NCI-H1436 (cell line): Measurements from ENCODE around the gene MAPT.
"Not testable (repeated sequence)": the region's sequence is repeated elsewhere in the genome, so short reads cannot be mapped to it uniquely, and the experiment has no call there.

Source experiments
- DNase-seq: peaks from one replicate; lab custom pipeline; 2025; lab: John Stamatoyannopoulos, UW

Gene MAPT

DNA sequence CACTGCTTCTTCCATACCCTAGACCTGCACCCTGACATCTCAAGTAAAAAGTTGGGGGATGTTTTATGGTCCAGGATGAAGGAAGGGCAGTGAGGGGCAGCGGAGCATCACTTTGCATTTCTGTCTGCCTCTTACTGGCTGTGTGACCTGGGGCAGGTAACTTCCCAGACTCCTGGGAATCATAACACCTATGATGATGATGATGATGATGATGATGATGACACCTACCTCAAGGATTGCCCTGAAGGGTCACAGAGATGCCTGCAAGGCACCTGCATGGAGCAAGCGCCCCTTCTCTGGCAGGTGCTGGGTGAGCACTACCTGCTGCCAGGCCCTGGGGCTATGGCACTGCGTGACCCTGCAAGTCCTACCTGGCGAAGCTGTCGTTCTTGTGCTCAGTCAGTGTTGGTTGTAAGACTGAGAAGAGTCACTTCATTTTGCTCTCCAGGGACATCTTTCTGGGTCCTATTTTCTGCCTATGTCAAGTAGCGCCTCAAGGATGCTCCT lies 58.5 kb downstream of the MAPT start:
- no peak for DNase-seq

DNA sequence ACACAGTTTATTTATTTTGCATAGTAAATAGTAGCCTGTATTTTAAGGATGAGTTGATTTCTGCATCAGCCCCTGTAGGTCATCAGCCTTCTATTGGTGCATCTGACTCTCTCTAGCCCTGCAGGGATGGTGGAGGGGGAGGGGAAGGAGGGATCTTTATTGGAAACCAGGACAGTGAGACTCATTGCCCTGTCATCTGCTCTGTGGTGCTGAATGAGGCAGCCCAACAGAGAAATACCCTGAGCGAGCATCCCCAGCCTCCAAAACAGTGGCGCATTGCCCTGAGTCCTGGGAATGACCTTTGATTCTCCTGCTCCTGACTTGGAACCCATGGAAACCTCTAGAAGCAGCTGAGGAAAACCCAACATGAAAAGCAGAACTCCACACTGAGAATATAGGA lies 59.2 kb downstream of the MAPT start:
- no peak for DNase-seq

DNA sequence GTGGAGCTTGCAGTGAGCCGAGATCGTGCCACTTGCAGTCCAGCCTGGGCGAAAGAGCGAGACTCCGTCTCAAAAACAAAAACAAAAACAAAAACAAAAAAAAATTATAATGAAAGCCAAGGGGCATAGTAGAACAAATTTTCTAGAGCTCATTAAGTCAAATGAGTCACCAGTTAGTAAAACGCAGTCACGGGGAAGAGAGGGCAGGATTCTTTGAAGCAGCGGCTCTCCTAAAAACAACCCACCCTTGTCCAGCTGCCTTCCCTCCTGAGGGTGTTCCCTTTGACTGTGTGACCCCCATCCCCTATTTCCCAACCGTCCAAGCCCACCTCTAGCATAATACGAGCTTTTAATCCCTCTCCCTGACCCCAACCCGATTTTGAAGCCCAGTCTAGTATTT lies 60.6 kb downstream of the MAPT start:
- no peak for DNase-seq

DNA sequence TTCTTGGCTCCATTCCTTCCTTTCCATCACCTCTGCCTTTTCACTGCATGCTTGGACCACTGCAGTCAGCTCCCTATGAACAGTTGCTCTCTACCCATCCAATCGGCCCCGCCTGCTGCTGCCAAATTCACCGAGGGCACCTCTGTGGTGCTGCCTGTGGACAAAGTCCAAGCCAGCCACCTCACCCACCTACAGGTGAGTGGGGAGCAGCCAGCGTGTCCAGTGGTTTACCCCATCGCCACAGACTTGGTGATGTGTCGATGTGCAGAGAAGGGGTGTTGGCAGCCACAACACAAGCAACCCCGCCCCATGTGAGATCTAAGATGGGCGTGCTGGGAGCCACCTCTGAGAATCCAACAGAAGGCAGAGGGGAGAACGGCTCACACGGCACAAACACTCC lies 61.0 kb downstream of the MAPT start:
- no peak for DNase-seq

DNA sequence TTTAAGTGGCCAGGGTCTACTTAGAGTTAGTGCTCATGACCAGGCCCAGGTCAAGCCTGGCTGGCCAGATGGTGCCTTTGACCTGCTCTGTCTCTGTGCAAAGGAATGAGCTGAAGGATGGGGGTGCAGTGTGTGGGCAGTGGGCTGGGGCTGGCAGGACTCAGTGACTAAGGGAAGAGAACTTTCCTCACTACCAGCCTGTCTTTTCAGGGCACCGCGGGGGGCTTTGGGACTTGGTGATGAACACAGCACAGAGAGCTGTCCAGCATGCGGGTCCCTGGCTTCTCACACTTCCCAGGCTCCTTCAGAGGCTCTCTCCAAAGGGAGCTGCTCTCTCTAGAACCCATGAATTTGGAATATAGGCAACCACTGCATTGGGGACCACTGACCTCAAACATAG lies 61.7 kb downstream of the MAPT start:
- no peak for DNase-seq

DNA sequence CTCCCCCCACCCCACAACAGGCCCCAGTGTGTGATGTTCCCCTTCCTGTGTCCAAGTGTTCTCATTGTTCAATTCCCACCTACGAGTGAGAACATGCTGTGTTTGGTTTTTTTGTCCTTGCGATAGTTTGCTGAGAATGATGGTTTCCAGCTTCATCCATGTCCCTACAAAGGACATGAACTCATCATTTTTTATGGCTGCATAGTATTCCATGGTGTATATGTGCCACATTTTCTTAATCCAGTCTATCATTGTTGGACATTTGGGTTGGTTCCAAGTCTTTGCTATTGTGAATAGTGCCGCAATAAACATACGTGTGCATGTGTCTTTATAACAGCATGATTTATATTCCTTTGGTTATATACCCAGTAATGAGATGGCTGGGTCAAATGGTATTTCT lies 62.4 kb downstream of the MAPT start:
- DNase-seq = not testable (repeated sequence)

DNA sequence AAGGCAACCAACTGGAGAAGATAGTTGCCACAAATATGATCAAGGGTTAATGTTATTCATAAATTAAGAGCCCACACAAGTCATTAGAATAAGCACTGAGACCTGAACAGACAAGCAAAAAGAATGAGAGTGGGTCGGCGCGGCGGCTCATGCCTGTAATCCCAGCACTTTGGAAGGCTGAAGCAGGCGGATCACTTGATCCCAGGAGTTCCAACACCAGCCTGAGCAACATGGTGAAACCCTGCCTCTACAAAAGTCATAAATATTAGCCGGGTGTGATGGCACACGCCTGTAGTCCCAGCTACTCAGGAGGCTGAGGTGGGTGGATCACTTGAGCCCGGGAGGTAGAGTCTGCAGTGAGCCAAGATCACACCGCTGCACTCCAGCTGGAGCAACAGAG lies 64.0 kb downstream of the MAPT start:
- no peak for DNase-seq

DNA sequence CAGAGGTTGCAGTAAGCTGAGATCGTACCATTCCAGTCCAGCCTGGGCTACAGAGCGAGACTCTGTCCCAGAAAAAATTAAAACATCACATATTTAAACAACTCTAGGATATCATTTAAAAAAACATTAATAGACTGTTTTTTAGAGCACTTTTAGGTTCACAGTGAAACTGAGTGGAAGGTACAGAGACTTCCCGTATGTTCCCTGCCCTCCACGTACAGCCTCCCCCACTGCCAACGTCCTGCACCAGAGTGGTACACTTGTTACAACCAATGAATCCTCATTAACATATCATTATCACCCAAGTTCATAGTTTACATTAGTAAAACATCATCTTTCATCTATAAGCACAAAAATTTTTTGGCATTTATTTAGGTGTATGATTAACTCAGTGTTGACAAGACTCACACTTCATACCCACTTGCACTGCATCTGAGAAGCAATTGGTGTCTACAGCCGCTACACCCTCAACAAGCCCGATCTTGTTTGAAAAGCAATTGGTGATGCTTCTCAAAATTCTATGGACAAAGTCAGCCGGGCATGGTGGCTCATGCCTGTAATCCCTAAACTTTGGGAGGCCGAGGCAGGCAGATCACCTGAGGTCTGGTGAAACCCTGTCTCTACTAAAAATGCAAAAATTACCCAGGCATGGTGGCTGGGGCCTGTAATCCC lies 64.8 kb downstream of the MAPT start:
- DNase-seq = no peak

DNA sequence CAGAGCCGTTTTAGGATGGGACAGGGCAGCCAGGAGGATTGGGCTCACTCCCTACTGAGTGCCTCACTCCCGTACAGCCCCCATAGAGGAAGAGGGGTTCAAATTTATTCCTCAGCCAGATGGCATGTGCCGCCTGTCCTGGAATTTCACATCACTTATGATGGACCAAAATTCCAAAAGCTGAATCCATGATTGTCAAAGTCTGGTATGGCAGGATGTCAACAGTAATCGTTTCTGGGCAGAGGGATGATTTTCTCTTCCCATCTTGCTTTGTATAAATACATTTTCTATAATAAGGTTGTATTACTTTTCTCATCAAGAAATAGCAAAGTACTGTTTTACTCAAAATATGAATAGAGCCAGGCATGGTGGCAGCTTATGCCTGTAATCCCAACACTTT lies 66.0 kb downstream of the MAPT start:
- DNase-seq = no peak

DNA sequence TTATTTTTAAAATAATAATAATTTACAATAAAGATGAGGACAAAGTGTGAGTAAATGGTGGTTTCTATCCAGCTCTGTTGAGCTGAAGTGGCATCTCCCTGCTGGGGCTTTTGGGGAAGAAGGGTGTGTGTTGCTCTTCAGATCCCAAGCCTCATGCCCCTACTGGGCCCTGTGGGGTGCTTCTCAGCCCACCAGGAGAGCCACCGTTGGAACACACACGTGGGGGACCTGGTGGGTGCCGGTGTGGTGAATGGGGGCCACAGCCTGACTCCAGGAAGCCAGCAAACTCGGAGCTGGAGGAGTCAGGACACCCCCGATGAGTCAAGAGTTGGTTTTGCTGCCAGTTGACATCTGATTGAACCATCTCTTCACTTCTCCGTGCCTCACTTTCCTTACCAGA lies 66.9 kb downstream of the MAPT start:
- no peak for DNase-seq

DNA sequence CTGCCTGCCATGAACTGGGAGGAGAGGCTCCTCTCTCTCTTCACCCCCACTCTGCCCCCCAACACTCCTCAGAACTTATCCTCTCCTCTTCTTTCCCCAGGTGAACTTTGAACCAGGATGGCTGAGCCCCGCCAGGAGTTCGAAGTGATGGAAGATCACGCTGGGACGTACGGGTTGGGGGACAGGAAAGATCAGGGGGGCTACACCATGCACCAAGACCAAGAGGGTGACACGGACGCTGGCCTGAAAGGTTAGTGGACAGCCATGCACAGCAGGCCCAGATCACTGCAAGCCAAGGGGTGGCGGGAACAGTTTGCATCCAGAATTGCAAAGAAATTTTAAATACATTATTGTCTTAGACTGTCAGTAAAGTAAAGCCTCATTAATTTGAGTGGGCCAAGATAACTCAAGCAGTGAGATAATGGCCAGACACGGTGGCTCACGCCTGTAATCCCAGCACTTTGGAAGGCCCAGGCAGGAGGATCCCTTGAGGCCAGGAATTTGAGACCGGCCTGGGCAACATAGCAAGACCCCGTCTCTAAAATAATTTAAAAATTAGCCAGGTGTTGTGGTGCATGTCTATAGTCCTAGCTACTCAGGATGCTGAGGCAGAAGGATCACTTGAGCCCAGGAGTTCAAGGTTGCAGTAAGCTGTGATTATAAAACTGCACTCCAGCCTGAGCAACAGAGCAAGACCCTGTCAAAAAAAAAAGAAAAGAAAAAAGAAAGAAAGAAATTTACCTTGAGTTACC lies 68.0 kb downstream of the MAPT start:
- no peak for DNase-seq

DNA sequence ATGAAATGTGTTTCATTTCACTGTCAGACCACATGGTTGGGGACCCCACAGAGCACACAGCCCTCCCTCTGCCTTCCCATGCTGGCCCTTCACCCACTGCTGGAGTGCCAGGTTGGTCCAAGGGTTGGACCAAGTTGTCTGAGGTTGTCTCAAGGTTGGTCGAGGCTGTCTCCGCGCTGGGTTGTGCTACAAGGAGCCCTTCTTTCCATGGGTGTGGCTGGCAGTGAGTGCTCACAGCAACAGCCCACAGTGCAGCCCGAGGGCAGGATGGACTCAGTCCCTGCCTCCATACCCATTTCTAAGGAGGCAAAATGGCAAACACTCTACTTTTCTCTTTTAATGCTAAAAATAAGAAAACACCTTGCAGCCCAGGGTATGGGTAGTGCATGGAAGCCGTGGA lies 68.9 kb downstream of the MAPT start:
- no peak for DNase-seq

DNA sequence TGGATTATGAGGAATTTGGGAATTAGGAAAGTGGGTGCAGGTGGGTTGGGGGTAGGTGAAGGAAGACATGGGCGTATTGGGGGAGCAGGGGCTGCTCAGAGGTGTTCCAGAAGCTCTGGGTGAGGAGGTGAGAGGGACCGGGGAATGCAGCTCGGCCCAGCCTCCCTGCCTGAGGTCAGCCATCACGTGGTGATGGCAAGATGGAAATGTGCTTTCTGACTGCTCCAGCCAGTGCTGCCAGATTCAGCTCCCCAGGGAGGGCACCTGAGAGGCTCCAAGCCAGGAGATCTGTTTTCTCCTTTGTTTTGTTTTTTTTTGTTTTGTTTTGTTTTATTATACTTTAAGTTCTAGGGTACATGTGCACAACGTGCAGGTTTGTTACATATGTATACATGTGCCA lies 69.5 kb downstream of the MAPT start:
- DNase-seq = peak; percentile 33

DNA sequence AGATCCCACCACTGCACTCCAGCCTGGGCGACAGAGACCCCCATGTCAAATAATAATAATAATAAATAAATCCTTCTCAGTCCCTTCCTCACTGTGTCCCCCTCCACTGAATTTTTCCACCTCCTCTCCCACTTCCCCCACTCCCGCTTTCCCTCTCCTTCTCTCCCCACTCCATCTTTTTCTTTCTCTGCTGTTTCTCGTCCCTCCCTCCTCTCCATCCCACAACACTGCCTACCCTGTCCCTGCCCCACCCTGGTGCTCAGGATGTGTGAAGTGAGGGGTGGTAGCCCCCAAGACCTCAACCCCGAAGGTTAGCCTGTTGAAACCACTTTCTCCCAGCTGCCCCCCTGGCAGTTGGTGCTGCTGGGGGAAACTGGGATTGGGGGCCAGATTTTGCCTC lies 70.3 kb downstream of the MAPT start:
- no peak for DNase-seq

DNA sequence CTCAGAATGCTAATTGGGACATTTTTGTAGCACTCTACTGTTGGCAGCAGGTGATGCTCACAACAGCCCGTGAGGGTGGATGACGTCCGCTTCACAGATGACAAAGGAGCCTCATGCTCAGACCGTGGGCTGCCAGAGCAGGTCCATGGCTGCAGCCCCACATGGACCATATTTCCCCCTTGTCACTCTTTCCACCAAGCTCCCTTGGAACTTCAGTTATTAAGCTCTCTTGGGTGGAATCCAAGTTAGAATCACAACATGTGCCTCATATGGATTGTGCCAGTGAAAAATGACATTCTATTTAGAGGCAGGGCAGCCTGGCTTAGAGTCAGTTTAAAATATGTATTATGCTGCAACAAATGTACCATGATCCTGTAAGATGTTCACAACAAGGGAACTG lies 71.5 kb downstream of the MAPT start:
- no peak for DNase-seq

DNA sequence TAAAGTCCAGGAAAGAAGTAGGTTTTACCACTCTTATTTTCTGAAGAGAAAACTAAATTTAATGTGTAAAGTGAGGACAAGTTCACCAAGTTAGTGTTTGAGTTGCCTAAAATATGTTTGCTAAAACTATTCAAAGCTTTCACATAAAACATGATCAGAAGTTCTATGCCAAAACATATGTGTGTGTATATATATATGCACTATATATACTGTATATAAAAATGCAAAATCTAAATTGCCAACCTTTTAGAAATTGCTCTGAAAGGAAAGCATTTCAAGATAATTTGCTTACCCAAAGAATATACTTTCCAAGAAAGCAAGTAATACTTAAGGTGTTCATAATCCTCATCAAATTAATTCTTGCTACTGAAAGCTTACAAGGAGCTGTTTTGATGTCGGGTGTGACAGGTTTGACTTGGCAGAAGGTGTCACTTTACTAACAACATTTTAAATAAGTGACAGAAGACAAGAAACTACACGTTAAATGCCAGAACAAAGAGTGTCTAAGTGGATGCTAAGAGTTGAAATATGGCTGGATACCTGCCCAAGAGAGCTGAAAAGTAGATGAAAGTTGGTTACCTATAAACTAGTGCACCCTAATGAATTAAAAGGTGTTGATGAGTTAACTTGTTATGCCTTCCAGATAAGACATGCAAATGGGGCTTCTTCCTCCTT lies 72.4 kb downstream of the MAPT start:
- no peak for DNase-seq

DNA sequence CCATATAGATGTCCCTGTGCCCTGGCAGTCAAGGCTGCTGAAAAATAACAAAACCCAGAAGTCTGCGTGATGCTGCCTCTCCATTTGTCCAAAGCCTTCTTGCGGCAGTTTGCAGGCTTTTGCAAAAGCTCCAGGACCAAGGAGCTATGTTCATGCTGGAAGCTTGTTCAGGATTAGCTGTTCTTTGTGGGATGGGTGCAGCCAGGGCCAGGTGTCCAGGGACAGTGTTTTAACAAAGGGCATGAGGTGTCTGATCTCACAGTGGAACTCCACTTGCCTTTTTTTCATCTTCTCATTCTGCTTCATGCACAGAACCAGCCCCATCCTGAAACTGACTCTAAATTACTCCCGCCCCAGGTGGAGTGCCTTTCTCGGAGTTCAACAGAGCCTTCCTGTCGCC lies 73.0 kb downstream of the MAPT start:
- DNase-seq = no peak

DNA sequence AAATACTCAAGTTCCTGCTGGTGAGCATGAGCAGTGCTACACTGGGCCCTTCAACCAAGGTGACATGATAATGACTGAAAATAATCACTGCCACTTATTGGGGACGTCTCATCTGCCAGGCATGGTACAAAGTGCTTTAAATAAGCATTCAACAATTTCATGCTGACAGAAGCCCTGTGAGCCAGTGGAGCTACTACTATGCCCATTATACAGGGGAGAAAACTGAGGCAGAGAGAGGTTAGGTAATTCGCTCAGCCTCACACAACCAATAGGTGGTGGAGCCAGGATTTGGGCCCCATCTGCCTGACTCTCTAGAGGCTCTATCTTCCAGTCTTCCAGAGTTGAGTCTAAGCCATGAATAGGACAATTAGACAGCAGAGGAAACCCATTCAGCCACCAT lies 74.4 kb downstream of the MAPT start:
- no peak for DNase-seq

DNA sequence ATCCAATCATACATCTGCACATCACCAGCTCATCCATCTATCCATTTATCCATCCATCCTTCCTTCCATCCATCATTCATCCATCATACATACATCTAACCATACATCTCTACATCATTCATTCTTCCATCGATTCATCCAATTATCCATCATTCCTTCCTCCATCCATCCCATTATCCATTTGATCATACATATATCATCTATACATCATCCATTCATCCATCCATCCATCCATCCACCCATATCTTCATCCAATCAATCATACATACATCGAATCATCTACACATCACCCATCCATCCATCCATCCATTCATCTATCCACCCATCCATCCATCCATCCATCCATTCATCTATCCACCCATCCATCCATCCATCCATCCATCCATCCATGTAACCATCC lies 75.4 kb downstream of the MAPT start:
- DNase-seq = no peak

DNA sequence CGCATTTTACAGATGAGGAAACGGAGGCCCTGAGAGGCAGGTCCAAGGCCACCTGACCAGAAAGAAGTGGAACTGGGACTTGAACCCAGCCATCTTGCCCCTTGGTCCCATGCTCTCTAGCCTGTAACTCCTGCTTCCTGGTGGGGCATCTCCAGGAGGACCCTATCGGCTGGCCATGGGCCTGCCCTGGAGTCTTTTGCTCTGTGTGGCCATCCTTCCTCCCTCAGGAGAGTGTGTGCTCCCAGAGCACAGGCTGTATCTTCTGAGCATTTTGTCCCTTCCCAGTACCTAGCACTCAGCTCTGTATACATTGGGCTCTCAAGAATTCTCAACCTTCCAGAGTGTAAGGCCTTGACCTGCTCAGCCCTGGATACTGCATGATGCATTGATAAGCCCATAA lies 76.3 kb downstream of the MAPT start:
- no peak for DNase-seq

DNA sequence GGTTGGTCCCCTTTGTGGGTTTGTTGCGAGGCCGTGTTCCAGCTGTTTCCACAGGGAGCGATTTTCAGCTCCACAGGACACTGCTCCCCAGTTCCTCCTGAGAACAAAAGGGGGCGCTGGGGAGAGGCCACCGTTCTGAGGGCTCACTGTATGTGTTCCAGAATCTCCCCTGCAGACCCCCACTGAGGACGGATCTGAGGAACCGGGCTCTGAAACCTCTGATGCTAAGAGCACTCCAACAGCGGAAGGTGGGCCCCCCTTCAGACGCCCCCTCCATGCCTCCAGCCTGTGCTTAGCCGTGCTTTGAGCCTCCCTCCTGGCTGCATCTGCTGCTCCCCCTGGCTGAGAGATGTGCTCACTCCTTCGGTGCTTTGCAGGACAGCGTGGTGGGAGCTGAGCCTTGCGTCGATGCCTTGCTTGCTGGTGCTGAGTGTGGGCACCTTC lies 77.4 kb downstream of the MAPT start:
- no peak for DNase-seq

DNA sequence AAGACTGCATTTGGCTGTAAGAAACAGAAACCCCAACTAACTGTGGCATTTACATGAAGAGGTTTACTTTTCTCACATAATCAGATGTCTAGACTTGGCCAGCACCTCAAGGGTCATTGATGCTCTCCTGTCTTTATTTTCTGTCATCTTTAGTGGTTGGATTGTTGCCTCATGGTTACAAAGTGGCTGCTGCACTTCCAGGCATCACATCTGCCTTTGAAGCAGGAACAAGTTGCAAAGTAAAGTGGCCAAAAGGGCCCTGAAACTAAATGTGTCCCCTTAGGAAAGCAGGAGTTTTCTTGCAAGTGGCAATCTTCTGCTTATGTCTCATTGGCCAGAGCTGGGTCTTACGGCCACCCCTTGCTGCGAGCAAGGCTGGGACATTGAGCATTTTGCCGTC lies 78.2 kb downstream of the MAPT start:
- no peak for DNase-seq

DNA sequence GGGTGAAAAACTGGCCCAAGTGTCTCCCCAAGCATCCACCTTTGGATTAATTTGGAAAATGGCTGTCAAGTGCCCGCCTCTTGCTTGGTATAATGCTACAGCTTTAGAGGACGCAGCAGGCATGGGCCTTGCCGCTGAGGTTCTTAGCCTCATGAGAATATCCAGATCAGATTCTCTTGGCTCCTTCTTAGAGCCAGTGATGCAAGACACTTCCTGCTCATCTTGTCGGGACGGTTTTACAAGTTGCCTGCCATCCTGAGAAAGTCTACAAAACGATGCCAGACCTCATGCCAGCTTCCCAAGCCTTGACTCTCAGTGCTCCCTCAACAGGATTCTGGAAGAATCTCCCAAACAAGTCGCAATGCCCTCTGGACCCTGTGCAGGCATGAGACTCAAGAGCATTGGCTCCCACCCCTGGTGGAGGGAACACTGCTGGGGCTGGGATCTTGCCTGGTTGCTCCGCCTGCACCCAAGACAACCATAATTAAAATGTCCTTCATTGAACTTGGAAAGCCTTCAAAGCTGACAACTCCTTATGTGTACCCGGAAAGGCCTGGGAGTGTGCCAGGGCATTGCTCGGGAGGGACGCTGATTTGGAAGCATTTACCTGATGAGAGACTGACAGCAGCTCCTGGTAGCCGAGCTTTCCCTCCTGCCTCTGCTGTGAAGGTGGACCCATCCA lies 78.9 kb downstream of the MAPT start:
- DNase-seq = no peak
